Prostate gland (tissue), 2 donors: ENCODE measurements around the gene ATAD2B.

Source experiments
- CTCF ChIP-seq, 4 experiments: fragments of 200-600 bp in 2 of 4; fragments of 450-650 bp in 2 of 4; sonication (generic) in 2 of 4; IDR thresholded peaks; 1 replicate in 3 of 4; 2 replicates in 1 of 4; pipeline ENCODE4 v1.5.1; 2016 to 2019; ENCODE audit warnings: antibody characterized with exemption in 4 of 4, mild to moderate bottlenecking in 2 of 4, moderate library complexity in 2 of 4
- POLR2A ChIP-seq: fragments of 450-650 bp; IDR thresholded peaks from one replicate; pipeline ENCODE4 v1.6.1; 2016; ENCODE audit warnings: antibody characterized with exemption, mild to moderate bottlenecking
- POLR2AphosphoS5 ChIP-seq: sonication (generic); formaldehyde crosslinking; IDR thresholded peaks from one replicate; pipeline ENCODE4 v1.6.1; 2017; ENCODE audit warnings: antibody characterized with exemption

- TF ChIP-seq CTCF (IDR thresholded peaks at IDR 0.05) (peak; percentile 21 to 72 (median 63)), POLR2AphosphoS5 (no peak), POLR2A (no peak)
Observed at GRCh38 chr2:23824777-23825212, 102.1 kb downstream of the ATAD2B start.
